Ishikawa (cell line): ENCODE data around the gene FGD5.

Experiments
- CEBPB ChIP-seq: IDR thresholded peaks from 2 replicates; pipeline ENCODE4 v1.6.1; 2012
- CREB1 ChIP-seq: IDR thresholded peaks from 2 replicates; pipeline ENCODE4 v1.6.1; 2012; ENCODE audit warnings: low read depth
- EGR1 ChIP-seq: IDR thresholded peaks from 2 replicates; pipeline ENCODE4 v1.6.1; 2012
- EP300 ChIP-seq: IDR thresholded peaks from 2 replicates; pipeline ENCODE4 v1.6.1; 2012; ENCODE audit warnings: borderline replicate concordance
- FOXM1 ChIP-seq: IDR thresholded peaks from 2 replicates; pipeline ENCODE4 v1.6.1; 2012; ENCODE audit warnings: low read depth, borderline replicate concordance
- NFIC ChIP-seq: IDR thresholded peaks from 2 replicates; pipeline ENCODE4 v1.6.1; 2012
- RAD21 ChIP-seq: IDR thresholded peaks from 2 replicates; pipeline ENCODE4 v1.6.1; 2012; ENCODE audit warnings: low read depth
- TAF1 ChIP-seq: IDR thresholded peaks from 2 replicates; pipeline ENCODE4 v1.6.1; 2012; ENCODE audit warnings: low read depth, mild to moderate bottlenecking
- TCF12 ChIP-seq: IDR thresholded peaks from 2 replicates; pipeline ENCODE4 v1.6.1; 2012; ENCODE audit warnings: low read depth
- TEAD4 ChIP-seq: IDR thresholded peaks from 2 replicates; pipeline ENCODE4 v1.6.1; 2012
- USF1 ChIP-seq: IDR thresholded peaks from 2 replicates; pipeline ENCODE4 v1.6.1; 2012
- YY1 ChIP-seq: IDR thresholded peaks from 2 replicates; pipeline ENCODE4 v1.6.1; 2012; ENCODE audit warnings: low read depth
- ZBTB7A ChIP-seq: IDR thresholded peaks from 2 replicates; pipeline ENCODE4 v1.6.1; 2012; ENCODE audit warnings: low read depth
- TF ChIP-seq, protein P1 (sequence below): IDR thresholded peaks from 2 replicates; pipeline ENCODE4 v1.6.1; 2012
- TF ChIP-seq, protein P2 (sequence below): IDR thresholded peaks from 2 replicates; pipeline ENCODE4 v1.6.1; 2012; ENCODE audit warnings: low read depth, mild to moderate bottlenecking

FGD5 gene

DNA sequence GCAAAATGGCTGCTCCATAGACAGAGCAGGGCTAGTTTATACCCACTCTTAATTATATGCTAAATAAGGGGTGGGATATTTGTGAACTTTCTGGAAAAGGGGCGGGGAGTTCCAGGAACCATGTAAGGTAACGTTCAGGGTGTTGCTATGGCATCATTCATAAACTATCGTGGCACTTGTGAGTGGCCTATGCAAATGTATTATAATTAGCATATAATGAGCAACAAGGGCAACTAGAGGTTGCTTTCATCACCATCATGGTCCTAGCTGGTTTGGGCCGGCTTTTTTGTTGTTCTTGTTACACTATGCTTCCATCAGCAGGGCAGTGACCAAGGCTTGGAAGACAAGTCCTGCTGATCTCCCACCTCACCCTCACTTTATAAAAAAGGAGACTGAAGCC, 43.2 kb upstream of the FGD5 start:
- TF ChIP-seq FOXM1, result no peak
- TF ChIP-seq, protein P1, sequence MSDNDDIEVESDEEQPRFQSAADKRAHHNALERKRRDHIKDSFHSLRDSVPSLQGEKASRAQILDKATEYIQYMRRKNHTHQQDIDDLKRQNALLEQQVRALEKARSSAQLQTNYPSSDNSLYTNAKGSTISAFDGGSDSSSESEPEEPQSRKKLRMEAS, result no peak
- TF ChIP-seq TEAD4, result no peak
- no peak for TF ChIP-seq ZBTB7A
- no peak for TF ChIP-seq CEBPB
- TF ChIP-seq, protein P2, sequence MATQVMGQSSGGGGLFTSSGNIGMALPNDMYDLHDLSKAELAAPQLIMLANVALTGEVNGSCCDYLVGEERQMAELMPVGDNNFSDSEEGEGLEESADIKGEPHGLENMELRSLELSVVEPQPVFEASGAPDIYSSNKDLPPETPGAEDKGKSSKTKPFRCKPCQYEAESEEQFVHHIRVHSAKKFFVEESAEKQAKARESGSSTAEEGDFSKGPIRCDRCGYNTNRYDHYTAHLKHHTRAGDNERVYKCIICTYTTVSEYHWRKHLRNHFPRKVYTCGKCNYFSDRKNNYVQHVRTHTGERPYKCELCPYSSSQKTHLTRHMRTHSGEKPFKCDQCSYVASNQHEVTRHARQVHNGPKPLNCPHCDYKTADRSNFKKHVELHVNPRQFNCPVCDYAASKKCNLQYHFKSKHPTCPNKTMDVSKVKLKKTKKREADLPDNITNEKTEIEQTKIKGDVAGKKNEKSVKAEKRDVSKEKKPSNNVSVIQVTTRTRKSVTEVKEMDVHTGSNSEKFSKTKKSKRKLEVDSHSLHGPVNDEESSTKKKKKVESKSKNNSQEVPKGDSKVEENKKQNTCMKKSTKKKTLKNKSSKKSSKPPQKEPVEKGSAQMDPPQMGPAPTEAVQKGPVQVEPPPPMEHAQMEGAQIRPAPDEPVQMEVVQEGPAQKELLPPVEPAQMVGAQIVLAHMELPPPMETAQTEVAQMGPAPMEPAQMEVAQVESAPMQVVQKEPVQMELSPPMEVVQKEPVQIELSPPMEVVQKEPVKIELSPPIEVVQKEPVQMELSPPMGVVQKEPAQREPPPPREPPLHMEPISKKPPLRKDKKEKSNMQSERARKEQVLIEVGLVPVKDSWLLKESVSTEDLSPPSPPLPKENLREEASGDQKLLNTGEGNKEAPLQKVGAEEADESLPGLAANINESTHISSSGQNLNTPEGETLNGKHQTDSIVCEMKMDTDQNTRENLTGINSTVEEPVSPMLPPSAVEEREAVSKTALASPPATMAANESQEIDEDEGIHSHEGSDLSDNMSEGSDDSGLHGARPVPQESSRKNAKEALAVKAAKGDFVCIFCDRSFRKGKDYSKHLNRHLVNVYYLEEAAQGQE, result no peak
- TF ChIP-seq TCF12, result no peak
- no peak for TF ChIP-seq TAF1
- TF ChIP-seq RAD21, result no peak
- TF ChIP-seq EP300, result no peak
- no peak for TF ChIP-seq USF1

DNA sequence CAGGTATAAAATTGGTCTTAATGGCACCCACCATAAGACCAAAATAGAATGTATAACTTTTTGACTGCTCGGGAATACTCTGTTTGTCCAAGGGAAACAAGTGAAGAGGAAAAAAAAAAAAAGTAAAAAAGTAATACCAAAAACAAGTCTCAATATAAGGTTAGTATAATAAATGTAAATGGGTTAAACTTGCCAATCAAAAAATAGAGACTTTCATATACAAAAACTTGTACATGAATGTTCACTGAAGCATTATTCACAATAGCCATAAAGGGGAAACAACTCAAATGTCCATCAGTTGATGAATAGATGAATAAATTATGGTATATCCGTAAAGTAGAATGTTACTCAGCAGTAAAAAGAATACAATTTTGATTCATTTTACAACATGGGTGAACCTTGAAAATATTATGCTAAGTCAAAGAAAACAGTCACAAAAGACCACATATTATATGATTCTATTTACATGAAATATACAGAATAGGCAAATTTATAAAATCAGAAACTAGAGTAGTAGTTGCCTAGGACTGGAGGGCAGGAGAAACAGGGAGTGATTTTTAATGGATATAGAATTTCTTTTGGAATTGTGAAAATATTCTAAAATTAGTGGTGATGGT, 39.6 kb upstream of the FGD5 start:
- TF ChIP-seq USF1 (no peak), NFIC (no peak), TAF1 (no peak), RAD21 (no peak), EP300 (no peak), CREB1 (no peak), TEAD4 (no peak), EGR1 (no peak)
- TF ChIP-seq, protein P1, result no peak

DNA sequence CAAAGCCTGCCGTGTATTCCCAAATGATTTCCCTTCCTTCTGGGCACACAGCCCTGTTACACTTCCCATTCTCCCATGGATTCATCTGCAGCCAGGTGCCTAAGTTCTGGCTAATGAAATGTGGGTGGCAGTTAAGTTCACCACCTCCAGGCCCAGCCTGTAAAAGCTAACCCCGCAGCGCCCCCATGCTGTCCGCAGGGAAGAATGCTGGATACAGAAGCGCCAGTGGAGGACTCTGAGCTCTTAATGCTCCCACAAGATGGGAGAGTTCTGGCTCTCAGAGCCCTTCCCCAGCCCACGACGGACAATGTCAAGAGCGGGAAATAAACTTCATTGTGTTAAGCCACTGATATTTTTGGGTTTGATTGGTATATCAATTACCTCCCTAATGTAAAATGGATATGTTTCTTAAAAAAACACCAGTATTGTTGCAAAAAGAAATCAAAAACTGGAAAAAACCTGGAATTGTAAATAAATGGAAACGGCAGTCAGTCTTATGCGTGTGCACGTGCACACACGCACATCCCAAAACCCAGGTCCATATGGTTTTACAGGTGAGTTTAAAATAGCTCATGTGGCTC, 37.7 kb upstream of the FGD5 start:
- peak; percentile 92 for TF ChIP-seq RAD21
- no peak for TF ChIP-seq USF1
- TF ChIP-seq CEBPB, result no peak
- 0 out of 2 replicates have a peak, but pooled peaks have one; percentile 23 for TF ChIP-seq TEAD4
- no peak for TF ChIP-seq YY1
- TF ChIP-seq, protein P2, result no peak

DNA sequence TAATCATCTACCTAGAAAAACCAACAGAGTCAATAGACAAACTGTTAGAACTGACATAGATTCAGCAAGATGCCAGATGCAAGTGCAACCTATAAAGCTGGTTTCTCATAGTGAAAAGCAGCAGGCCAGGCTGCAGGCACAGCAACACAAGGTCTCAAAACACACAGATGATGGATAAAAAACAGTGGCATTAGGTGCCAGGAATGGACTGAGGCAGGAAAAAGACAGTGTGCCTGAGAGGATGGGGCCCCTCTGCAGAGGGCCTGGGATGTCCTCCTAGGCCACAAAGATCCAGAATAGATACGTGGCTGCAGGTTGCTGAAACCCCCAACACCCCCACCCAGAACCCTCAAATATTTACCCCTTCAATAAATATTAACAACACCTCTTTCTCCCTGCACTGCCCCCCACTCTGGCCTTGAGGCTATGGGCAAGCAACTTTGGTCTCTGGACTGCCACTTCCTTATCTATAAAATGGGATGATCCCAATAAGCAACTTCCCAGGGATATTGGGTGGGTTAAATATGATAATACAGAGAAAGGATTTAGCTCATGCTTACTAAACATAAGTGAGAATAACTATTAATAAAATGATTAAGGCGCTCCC, 35.2 kb upstream of the FGD5 start:
- TF ChIP-seq FOXM1 (no peak), EGR1 (no peak), YY1 (no peak), EP300 (no peak), TCF12 (no peak), RAD21 (no peak), CEBPB (no peak), CREB1 (no peak), NFIC (no peak), USF1 (no peak), TAF1 (no peak), ZBTB7A (no peak), TEAD4 (no peak)
- TF ChIP-seq, protein P1, result no peak
- TF ChIP-seq, protein P2, result no peak
